IMR-90 (cell line): ENCODE results near the gene KDELR3.

Source experiments
- BHLHE40 ChIP-seq: fragments of 150-350 bp; IDR thresholded peaks from 2 replicates; pipeline ENCODE4 v1.6.1; 2016; ENCODE audit warnings: mild to moderate bottlenecking, low read depth, low read length
- CEBPB ChIP-seq: IDR thresholded peaks from 2 replicates; pipeline ENCODE4 v1.6.1; 2012; ENCODE audit warnings: low read depth, low read length, improper control_type of control experiment
- CTCF ChIP-seq: conservative IDR thresholded peaks from 2 replicates; pipeline ENCODE4 v1.5.1; 2012; ENCODE audit warnings: mild to moderate bottlenecking, low read depth, low read length, improper control_type of control experiment
- MAFK ChIP-seq: IDR thresholded peaks from 2 replicates; pipeline ENCODE4 v1.6.1; 2012; ENCODE audit warnings: low read depth, low read length, improper control_type of control experiment
- MAZ ChIP-seq: IDR thresholded peaks from 2 replicates; pipeline ENCODE4 v1.6.1; 2012; ENCODE audit warnings: low read depth, mild to moderate bottlenecking, low read length, improper control_type of control experiment, moderate library complexity, borderline replicate concordance
- MXI1 ChIP-seq: IDR thresholded peaks from 2 replicates; pipeline ENCODE4 v1.6.1; 2012; ENCODE audit warnings: low read depth, mild to moderate bottlenecking, low read length, moderate library complexity, borderline replicate concordance
- POLR2A ChIP-seq: IDR thresholded peaks from 2 replicates; pipeline ENCODE4 v1.6.1; 2012; ENCODE audit warnings: mild to moderate bottlenecking, low read depth, low read length
- RAD21 ChIP-seq: IDR thresholded peaks from 2 replicates; pipeline ENCODE4 v1.6.1; 2012; ENCODE audit warnings: low read length, improper control_type of control experiment
- RCOR1 ChIP-seq: IDR thresholded peaks from 2 replicates; pipeline ENCODE4 v1.6.1; 2012; ENCODE audit warnings: mild to moderate bottlenecking, low read length, improper control_type of control experiment; ENCODE audit not compliant: insufficient replicate concordance
- RFX5 ChIP-seq: IDR thresholded peaks from 2 replicates; pipeline ENCODE4 v1.8.0; 2012; ENCODE audit warnings: low read depth, mild to moderate bottlenecking, low read length, moderate library complexity

DNA sequence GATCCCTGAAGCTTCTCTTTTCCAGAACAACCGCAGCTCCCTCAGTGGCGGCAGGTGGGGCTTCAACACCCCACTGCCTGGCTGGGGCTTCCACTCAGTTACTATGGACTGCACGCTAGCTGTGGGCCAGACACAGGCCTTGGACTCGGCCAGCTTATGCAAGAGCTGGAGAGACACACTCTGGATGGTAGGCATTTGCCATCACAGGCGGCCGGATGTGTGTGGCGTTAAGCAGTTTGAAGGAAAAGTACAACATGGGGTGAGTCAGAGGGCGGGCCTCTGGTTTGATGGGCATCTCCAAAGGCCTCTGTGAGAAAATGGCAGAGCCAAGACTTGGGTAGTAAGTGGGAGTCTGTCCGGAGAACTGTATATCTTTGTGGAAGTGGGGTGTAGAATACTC is 30.5 kb upstream of the KDELR3 start:
- no peak for TF ChIP-seq POLR2A
- no peak for TF ChIP-seq CTCF
- TF ChIP-seq RAD21, result no peak
- no peak for TF ChIP-seq BHLHE40
- TF ChIP-seq MAZ, result no peak
- TF ChIP-seq MXI1, result no peak
- TF ChIP-seq RFX5, result no peak
- no peak for TF ChIP-seq CEBPB
- no peak for TF ChIP-seq RCOR1
- TF ChIP-seq MAFK, result no peak
